Neural progenitor cell (in vitro differentiated cells): ENCODE results near the gene CLDN6.

Experiments used
- CTCF ChIP-seq: fragments of 200-600 bp; sonication (generic); IDR thresholded peaks from 2 replicates; pipeline ENCODE4 v1.5.1; 2017; ENCODE audit warnings: antibody characterized with exemption, mild to moderate bottlenecking
- EZH2 ChIP-seq: fragments of 200-600 bp; sonication (generic); IDR thresholded peaks from 2 replicates; pipeline ENCODE4 v1.6.1; 2017; ENCODE audit warnings: antibody characterized with exemption, mild to moderate bottlenecking, moderate library complexity

- TF ChIP-seq EZH2 (no peak), CTCF (no peak)
Measured at GRCh38 chr16:3009568-3010390, 8.2 kb downstream of the CLDN6 start.
